ENCODE data around the gene SHKBP1.

Gene SHKBP1

GRCh38 chr19:40603389-40604170 lies 26.9 kb downstream of the SHKBP1 start:
- DNase-seq = peak; percentile 100

- no peak for DNase-seq
These were observed 27.5 kb downstream of the SHKBP1 start for GRCh38 chr19:40604171-40604646.

GRCh38 chr19:40604647-40605215 lies 28.1 kb downstream of the SHKBP1 start:
- peak; percentile 67 for DNase-seq

GRCh38 chr19:40605216-40605971 lies 28.7 kb downstream of the SHKBP1 start:
- peak; percentile 94 for DNase-seq

GRCh38 chr19:40607311-40608239 lies 30.9 kb downstream of the SHKBP1 start:
- DNase-seq = no peak

GRCh38 chr19:40608240-40608621 lies 31.6 kb downstream of the SHKBP1 start:
- DNase-seq = no peak

- DNase-seq = no peak
These were observed 32.3 kb downstream of the SHKBP1 start for GRCh38 chr19:40608957-40609356.

GRCh38 chr19:40609561-40610395 lies 33.1 kb downstream of the SHKBP1 start:
- peak; percentile 94 for DNase-seq

- DNase-seq = peak; percentile 59
These were observed 33.9 kb downstream of the SHKBP1 start for GRCh38 chr19:40610396-40611064.

GRCh38 chr19:40611096-40611495 lies 34.4 kb downstream of the SHKBP1 start:
- peak; percentile 83 for DNase-seq

GRCh38 chr19:40611900-40612698 lies 35.4 kb downstream of the SHKBP1 start:
- no peak for DNase-seq

GRCh38 chr19:40612831-40613689 lies 36.4 kb downstream of the SHKBP1 start:
- peak; percentile 93 for DNase-seq

- DNase-seq = peak; percentile 100
These were observed 37.3 kb downstream of the SHKBP1 start for GRCh38 chr19:40613690-40614621.

GRCh38 chr19:40614622-40615411 lies 38.1 kb downstream of the SHKBP1 start:
- peak; percentile 93 for DNase-seq

GRCh38 chr19:40616178-40616577 lies 39.5 kb downstream of the SHKBP1 start:
- no peak for DNase-seq

GRCh38 chr19:40616941-40617340 lies 40.3 kb downstream of the SHKBP1 start:
- DNase-seq = no peak

- DNase-seq = no peak
These were observed 41.3 kb downstream of the SHKBP1 start for GRCh38 chr19:40617961-40618360.

Measured in NCI-H345 (cell line).